Smooth muscle cell (in vitro differentiated cells): ENCODE measurements around the gene CCL26. TPM values are rescaled to one million over a fixed set of nuclear protein-coding genes. Genes with fewer than 3 reads are reported as not detected.
"Not testable (repeated sequence)": the region's sequence is repeated elsewhere in the genome, so short reads cannot be mapped to it uniquely, and the experiment has no call there.

Experiments used
- DNase-seq: peaks from one replicate; lab custom pipeline; 2025; ENCODE audit not compliant: unreplicated experiment; lab: John Stamatoyannopoulos, UW
- H2AFZ ChIP-seq: fragments of 200-600 bp; sonication (generic); 2 replicates; pipeline ENCODE4 v1.6.0; 2016; ENCODE audit warnings: antibody characterized with exemption, low read depth, mild to moderate bottlenecking
- H3F3A ChIP-seq: fragments of 200-600 bp; sonication (generic); 2 replicates; pipeline ENCODE4 v1.6.0; 2017; ENCODE audit warnings: antibody characterized with exemption, low read depth
- H3K27ac ChIP-seq: fragments of 200-600 bp; sonication (generic); 2 replicates; pipeline ENCODE4 v1.5.1; 2016; ENCODE audit warnings: low read depth, mild to moderate bottlenecking
- H3K27me3 ChIP-seq: fragments of 200-600 bp; sonication (generic); 2 replicates; pipeline ENCODE4 v1.6.1; 2016; ENCODE audit warnings: low read depth, mild to moderate bottlenecking
- H3K36me3 ChIP-seq: fragments of 200-600 bp; sonication (generic); 2 replicates; pipeline ENCODE4 v1.5.1; 2016; ENCODE audit warnings: low read depth
- H3K4me1 ChIP-seq: fragments of 200-600 bp; sonication (generic); 2 replicates; pipeline ENCODE4 v1.5.1; 2016; ENCODE audit warnings: low read depth
- H3K4me2 ChIP-seq: fragments of 200-600 bp; sonication (generic); 2 replicates; pipeline ENCODE4 v1.6.0; 2016; ENCODE audit warnings: mild to moderate bottlenecking
- H3K4me3 ChIP-seq: fragments of 200-600 bp; sonication (generic); 2 replicates; pipeline ENCODE4 v1.5.1; 2016; ENCODE audit warnings: mild to moderate bottlenecking
- H3K79me2 ChIP-seq: fragments of 200-600 bp; sonication (generic); 2 replicates; pipeline ENCODE4 v1.6.0; 2016; ENCODE audit warnings: low read depth, mild to moderate bottlenecking
- H3K9ac ChIP-seq: fragments of 200-600 bp; sonication (generic); 2 replicates; pipeline ENCODE4 v1.6.0; 2016; ENCODE audit warnings: low read depth
- H3K9me3 ChIP-seq: fragments of 200-600 bp; sonication (generic); replicated peaks from 2 replicates; pipeline ENCODE4 v1.5.1; 2016; ENCODE audit warnings: low read depth
- H4K20me1 ChIP-seq: fragments of 200-600 bp; sonication (generic); 2 replicates; pipeline ENCODE4 v1.6.0; 2016; ENCODE audit warnings: low read depth
- WGBS: methylation state at CpG from one replicate; pipeline ENCODE4 v1.1.7; 2016; ENCODE audit warnings: low lambda C conversion rate; 5-methylcytosine and 5-hydroxymethylcytosine counted together
- polyA plus RNA-seq: library from polyadenylated mRNA; unstranded; fragments of >200 nt; fragmentation: Nextera tagmentation; extraction: Ambion mirVana; gene quantifications from 2 replicates; pipeline ENCODE4 v1.2.1, GENCODE V29; 2016
- total RNA-seq: library from RNA; depleted of rRNA; stranded (reverse); fragments of >200 nt; gene quantifications from 2 replicates; pipeline ENCODE4 v1.2.3, GENCODE V29; 2014
- TF ChIP-seq, protein P1 (sequence below): fragments of 200-600 bp; sonication (generic); IDR thresholded peaks from 2 replicates; pipeline ENCODE4 v1.5.1; 2017; ENCODE audit warnings: borderline replicate concordance, mild to moderate bottlenecking, antibody characterized with exemption; ENCODE audit not compliant: insufficient read depth, poor library complexity, severe bottlenecking

The CCL26 gene
- total and polyA plus RNA-seq, 2 experiments from 2014 or later: 1.2 TPM; not detected in 1

DNA sequence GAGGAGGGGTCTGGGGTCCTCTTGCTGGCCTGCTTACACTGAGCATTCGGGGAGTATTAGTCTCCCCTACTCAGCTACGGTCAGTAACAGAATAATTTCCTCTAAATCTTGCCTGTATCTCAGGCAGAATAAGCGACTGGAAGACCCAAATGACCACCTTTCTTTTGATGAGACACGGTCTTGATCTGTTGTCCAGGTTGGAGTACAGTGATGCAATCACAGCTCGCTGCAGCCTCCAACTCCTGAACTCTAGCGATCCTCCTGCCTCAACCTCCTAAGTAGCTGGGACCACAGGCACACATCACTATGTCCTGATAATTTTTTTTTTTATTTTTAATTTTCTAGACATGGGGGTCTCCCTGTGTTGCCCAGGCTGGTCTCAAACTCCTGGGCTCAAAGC is 24.4 kb upstream of the CCL26 start:
- no peaks in the 10 kb centered on the region for H3K36me3 ChIP-seq
- peaks cover 7% of the 10 kb centered on the region for H3F3A ChIP-seq
- H3K27ac ChIP-seq: no peak overlapping the region
- H3K4me2 ChIP-seq: no peak overlapping the region
- H3K4me1 ChIP-seq: no peaks in the 10 kb centered on the region
- TF ChIP-seq, protein P1, sequence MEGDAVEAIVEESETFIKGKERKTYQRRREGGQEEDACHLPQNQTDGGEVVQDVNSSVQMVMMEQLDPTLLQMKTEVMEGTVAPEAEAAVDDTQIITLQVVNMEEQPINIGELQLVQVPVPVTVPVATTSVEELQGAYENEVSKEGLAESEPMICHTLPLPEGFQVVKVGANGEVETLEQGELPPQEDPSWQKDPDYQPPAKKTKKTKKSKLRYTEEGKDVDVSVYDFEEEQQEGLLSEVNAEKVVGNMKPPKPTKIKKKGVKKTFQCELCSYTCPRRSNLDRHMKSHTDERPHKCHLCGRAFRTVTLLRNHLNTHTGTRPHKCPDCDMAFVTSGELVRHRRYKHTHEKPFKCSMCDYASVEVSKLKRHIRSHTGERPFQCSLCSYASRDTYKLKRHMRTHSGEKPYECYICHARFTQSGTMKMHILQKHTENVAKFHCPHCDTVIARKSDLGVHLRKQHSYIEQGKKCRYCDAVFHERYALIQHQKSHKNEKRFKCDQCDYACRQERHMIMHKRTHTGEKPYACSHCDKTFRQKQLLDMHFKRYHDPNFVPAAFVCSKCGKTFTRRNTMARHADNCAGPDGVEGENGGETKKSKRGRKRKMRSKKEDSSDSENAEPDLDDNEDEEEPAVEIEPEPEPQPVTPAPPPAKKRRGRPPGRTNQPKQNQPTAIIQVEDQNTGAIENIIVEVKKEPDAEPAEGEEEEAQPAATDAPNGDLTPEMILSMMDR: no peak
- WGBS: over 99% methylated on average over 6 of the region's 6 CpGs
- H3K9ac ChIP-seq: no peak overlapping the region
- no peak overlapping the region for H3K4me3 ChIP-seq
- H4K20me1 ChIP-seq: no peaks in the 10 kb centered on the region
- no peak for DNase-seq
- no peaks in the 10 kb centered on the region for H3K27me3 ChIP-seq
- no peak overlapping the region for H2AFZ ChIP-seq
- no peaks in the 10 kb centered on the region for H3K79me2 ChIP-seq
- H3K9me3 ChIP-seq: no peaks in the 10 kb centered on the region

DNA sequence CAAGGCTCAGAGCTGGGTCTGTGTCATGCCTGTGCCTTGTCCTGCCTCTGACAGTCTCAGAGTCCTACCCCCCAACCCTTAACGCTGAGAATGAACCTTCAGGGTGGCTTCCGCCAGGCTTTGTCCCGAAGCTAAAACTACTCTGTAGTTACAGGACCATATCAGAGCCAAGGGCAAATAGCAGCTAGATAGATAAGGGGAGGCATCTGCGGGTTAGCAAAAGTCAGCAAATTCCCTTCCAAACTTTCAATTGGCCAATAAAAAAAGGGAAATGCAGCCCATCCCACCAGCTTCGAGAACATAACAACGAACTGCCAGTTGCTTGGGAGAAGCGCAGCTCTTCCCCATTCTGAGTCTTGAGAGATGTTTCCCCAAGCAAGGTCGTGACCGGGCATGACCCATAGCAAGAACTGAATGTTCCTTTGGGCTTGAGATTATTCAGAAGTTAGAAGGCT is 23.8 kb upstream of the CCL26 start:
- no peaks in the 10 kb centered on the region for H3K9me3 ChIP-seq
- H3K4me3 ChIP-seq: no peak overlapping the region
- TF ChIP-seq, protein P1: no peak
- 35% methylated on average over 9 of the region's 9 CpGs for WGBS
- H2AFZ ChIP-seq: no peak overlapping the region
- H3K36me3 ChIP-seq: no peaks in the 10 kb centered on the region
- no peaks in the 10 kb centered on the region for H4K20me1 ChIP-seq
- no peak overlapping the region for H3K27ac ChIP-seq
- no peak overlapping the region for H3K9ac ChIP-seq
- H3K4me2 ChIP-seq: peak overlapping the region; percentile 54
- H3F3A ChIP-seq: peaks cover 7% of the 10 kb centered on the region
- no peaks in the 10 kb centered on the region for H3K79me2 ChIP-seq
- no peaks in the 10 kb centered on the region for H3K27me3 ChIP-seq
- no peak for DNase-seq
- no peaks in the 10 kb centered on the region for H3K4me1 ChIP-seq

DNA sequence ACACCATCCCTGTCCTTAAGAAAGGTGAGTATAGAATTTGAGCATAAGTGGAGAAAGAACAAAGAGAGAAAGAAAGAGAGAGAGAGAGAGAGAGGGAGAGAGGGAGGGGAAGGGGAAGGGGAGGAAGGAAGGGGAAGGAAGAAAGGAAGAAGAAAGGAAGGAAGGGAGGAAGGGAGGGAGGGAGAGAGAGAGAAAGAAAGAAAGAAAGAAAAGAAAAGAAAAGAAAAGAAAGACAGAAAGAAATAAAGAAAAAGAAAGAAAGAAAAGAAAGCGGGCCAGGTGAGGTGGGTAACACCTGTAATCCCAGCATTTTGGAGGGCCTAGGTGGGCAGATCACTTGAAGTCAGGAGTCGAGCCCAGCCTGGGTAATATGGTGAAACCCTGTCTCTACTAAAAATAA is 21.7 kb upstream of the CCL26 start:
- H3K4me1 ChIP-seq: no peaks in the 10 kb centered on the region
- peaks cover 7% of the 10 kb centered on the region for H3F3A ChIP-seq
- H3K79me2 ChIP-seq: no peaks in the 10 kb centered on the region
- H3K9ac ChIP-seq: no peak overlapping the region
- 95% methylated on average over 2 of the region's 2 CpGs for WGBS
- H3K4me2 ChIP-seq: no peak overlapping the region
- H2AFZ ChIP-seq: no peak overlapping the region
- no peaks in the 10 kb centered on the region for H3K36me3 ChIP-seq
- H3K27ac ChIP-seq: no peak overlapping the region
- H3K4me3 ChIP-seq: no peak overlapping the region
- H4K20me1 ChIP-seq: no peaks in the 10 kb centered on the region
- TF ChIP-seq, protein P1: no peak
- DNase-seq: no peak
- no peaks in the 10 kb centered on the region for H3K27me3 ChIP-seq
- H3K9me3 ChIP-seq: no peaks in the 10 kb centered on the region

DNA sequence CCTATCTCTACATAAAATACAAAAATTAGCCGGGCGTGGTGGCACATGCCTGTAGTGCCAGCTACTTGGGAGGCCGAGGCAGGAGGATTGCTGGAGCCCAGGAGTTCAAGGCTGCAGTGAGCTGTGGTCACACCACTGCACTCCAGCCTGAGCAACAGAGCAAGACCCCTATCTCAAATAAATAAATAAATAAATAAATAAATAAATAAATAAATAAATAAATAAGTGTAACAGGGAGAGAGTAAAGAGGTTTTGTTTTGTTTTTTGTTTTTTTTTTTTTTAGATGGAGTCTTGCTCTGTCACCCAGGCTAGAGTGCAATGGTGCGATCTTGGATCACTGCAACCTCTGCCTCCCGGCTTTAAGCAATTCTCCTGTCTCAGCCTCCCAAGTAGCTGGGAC is 20.6 kb upstream of the CCL26 start:
- 97% methylated on average over 5 of the region's 5 CpGs for WGBS
- DNase-seq, H3K27me3 ChIP-seq, H3K4me2 ChIP-seq, H3K9me3 ChIP-seq, H2AFZ ChIP-seq, H3K9ac ChIP-seq, H3K4me1 ChIP-seq, H3K36me3 ChIP-seq, H3K79me2 ChIP-seq, H3F3A ChIP-seq, H3K4me3 ChIP-seq, H4K20me1 ChIP-seq: not testable (repeated sequence)
- peak overlapping the region; percentile 81 for H3K27ac ChIP-seq
